ENCODE measurements around the gene WHRN.
A peak's percentile ranks its signal among the peaks of the same experiment; 100 is the strongest.

Gene WHRN

GRCh38 chr9:114505187-114506081 is at the start of gene WHRN:
WHRN (minus strand) TSS chr9:114505473; CDS start chr9:114504801, 672 bp downstream.
- Histone ChIP-seq H3K4me3 (ENCODE audit: low read length) (peak within 1 kb of the TSS; percentile 54), H3K27me3 (ENCODE audit: insufficient read depth, low read length) (peaks cover 5% of the 10 kb centered on the region), H3K36me3 (ENCODE audit: insufficient read depth, low read length) (no peaks in the 10 kb centered on the region), H2AFZ (ENCODE audit: low read depth, low read length) (peak within 1 kb of the TSS; percentile 70), H3K9me3 (ENCODE audit: low read length) (no peaks in the 10 kb centered on the region), H3K4me1 (ENCODE audit: insufficient read depth, low read length) (peaks cover 32% of the 10 kb centered on the region)

GRCh38 chr9:114553202-114553601 is 47.9 kb upstream of the WHRN start:
- Histone ChIP-seq H3K4me1 (ENCODE audit: insufficient read depth, low read length) (peaks cover 7% of the 10 kb centered on the region), H3K9me3 (ENCODE audit: low read length) (no peaks in the 10 kb centered on the region), H2AFZ (ENCODE audit: low read depth, low read length) (no peak overlapping the region), H3K27me3 (ENCODE audit: insufficient read depth, low read length) (no peaks in the 10 kb centered on the region), H3K36me3 (ENCODE audit: insufficient read depth, low read length) (no peaks in the 10 kb centered on the region), H3K4me3 (ENCODE audit: low read length) (no peak overlapping the region)

GRCh38 chr9:114552706-114553105 is 47.4 kb upstream of the WHRN start:
- Histone ChIP-seq H3K9me3 (ENCODE audit: low read length) (no peaks in the 10 kb centered on the region), H3K4me3 (ENCODE audit: low read length) (no peak overlapping the region), H3K27me3 (ENCODE audit: insufficient read depth, low read length) (no peaks in the 10 kb centered on the region), H3K36me3 (ENCODE audit: insufficient read depth, low read length) (no peaks in the 10 kb centered on the region), H3K4me1 (ENCODE audit: insufficient read depth, low read length) (peaks cover 4% of the 10 kb centered on the region), H2AFZ (ENCODE audit: low read depth, low read length) (no peak overlapping the region)

GRCh38 chr9:114551750-114552685 is 46.7 kb upstream of the WHRN start:
- no peaks in the 10 kb centered on the region for H3K36me3 ChIP-seq (ENCODE audit: insufficient read depth, low read length)
- H3K4me1 ChIP-seq (ENCODE audit: insufficient read depth, low read length), result peaks cover 4% of the 10 kb centered on the region
- H3K4me3 ChIP-seq (ENCODE audit: low read length), result no peak overlapping the region
- H3K9me3 ChIP-seq (ENCODE audit: low read length), result no peaks in the 10 kb centered on the region
- H3K27me3 ChIP-seq (ENCODE audit: insufficient read depth, low read length), result peaks cover 5% of the 10 kb centered on the region
- H2AFZ ChIP-seq (ENCODE audit: low read depth, low read length), result no peak overlapping the region

GRCh38 chr9:114549697-114550330 is 44.5 kb upstream of the WHRN start:
- Histone ChIP-seq H2AFZ (ENCODE audit: low read depth, low read length) (no peak overlapping the region), H3K4me3 (ENCODE audit: low read length) (no peak overlapping the region), H3K4me1 (ENCODE audit: insufficient read depth, low read length) (peaks cover 4% of the 10 kb centered on the region), H3K27me3 (ENCODE audit: insufficient read depth, low read length) (peaks cover 12% of the 10 kb centered on the region), H3K9me3 (ENCODE audit: low read length) (no peaks in the 10 kb centered on the region), H3K36me3 (ENCODE audit: insufficient read depth, low read length) (no peaks in the 10 kb centered on the region)

- H3K9me3 ChIP-seq (ENCODE audit: low read length), result no peaks in the 10 kb centered on the region
- H3K4me3 ChIP-seq (ENCODE audit: low read length), result no peak overlapping the region
- H3K27me3 ChIP-seq (ENCODE audit: insufficient read depth, low read length), result peaks cover 12% of the 10 kb centered on the region
- H3K36me3 ChIP-seq (ENCODE audit: insufficient read depth, low read length), result no peaks in the 10 kb centered on the region
- peaks cover 4% of the 10 kb centered on the region for H3K4me1 ChIP-seq (ENCODE audit: insufficient read depth, low read length)
- no peak overlapping the region for H2AFZ ChIP-seq (ENCODE audit: low read depth, low read length)
Measured at GRCh38 chr9:114546851-114547250, 41.6 kb upstream of the WHRN start.

- Histone ChIP-seq H2AFZ (ENCODE audit: low read depth, low read length) (no peak overlapping the region), H3K36me3 (ENCODE audit: insufficient read depth, low read length) (no peaks in the 10 kb centered on the region), H3K4me3 (ENCODE audit: low read length) (no peak overlapping the region), H3K9me3 (ENCODE audit: low read length) (no peaks in the 10 kb centered on the region), H3K27me3 (ENCODE audit: insufficient read depth, low read length) (peaks cover 12% of the 10 kb centered on the region), H3K4me1 (ENCODE audit: insufficient read depth, low read length) (peaks cover 4% of the 10 kb centered on the region)
Measured at GRCh38 chr9:114545055-114545454, 39.8 kb upstream of the WHRN start.

GRCh38 chr9:114539701-114540380 is 34.6 kb upstream of the WHRN start:
- Histone ChIP-seq H2AFZ (ENCODE audit: low read depth, low read length) (no peak overlapping the region), H3K9me3 (ENCODE audit: low read length) (no peaks in the 10 kb centered on the region), H3K4me1 (ENCODE audit: insufficient read depth, low read length) (no peaks in the 10 kb centered on the region), H3K4me3 (ENCODE audit: low read length) (no peak overlapping the region), H3K27me3 (ENCODE audit: insufficient read depth, low read length) (peaks cover 6% of the 10 kb centered on the region), H3K36me3 (ENCODE audit: insufficient read depth, low read length) (no peaks in the 10 kb centered on the region)

- no peak overlapping the region for H2AFZ ChIP-seq (ENCODE audit: low read depth, low read length)
- H3K4me1 ChIP-seq (ENCODE audit: insufficient read depth, low read length), result no peaks in the 10 kb centered on the region
- no peaks in the 10 kb centered on the region for H3K9me3 ChIP-seq (ENCODE audit: low read length)
- peaks cover 6% of the 10 kb centered on the region for H3K27me3 ChIP-seq (ENCODE audit: insufficient read depth, low read length)
- no peaks in the 10 kb centered on the region for H3K36me3 ChIP-seq (ENCODE audit: insufficient read depth, low read length)
- no peak overlapping the region for H3K4me3 ChIP-seq (ENCODE audit: low read length)
Measured at GRCh38 chr9:114538241-114538640, 33.0 kb upstream of the WHRN start.

GRCh38 chr9:114532561-114533237 is 27.4 kb upstream of the WHRN start:
- Histone ChIP-seq H3K36me3 (ENCODE audit: insufficient read depth, low read length) (no peaks in the 10 kb centered on the region), H3K9me3 (ENCODE audit: low read length) (no peaks in the 10 kb centered on the region), H3K4me1 (ENCODE audit: insufficient read depth, low read length) (no peaks in the 10 kb centered on the region), H3K4me3 (ENCODE audit: low read length) (no peak overlapping the region), H2AFZ (ENCODE audit: low read depth, low read length) (no peak overlapping the region), H3K27me3 (ENCODE audit: insufficient read depth, low read length) (peaks cover 11% of the 10 kb centered on the region)

- no peaks in the 10 kb centered on the region for H3K9me3 ChIP-seq (ENCODE audit: low read length)
- no peaks in the 10 kb centered on the region for H3K36me3 ChIP-seq (ENCODE audit: insufficient read depth, low read length)
- peaks cover 5% of the 10 kb centered on the region for H3K27me3 ChIP-seq (ENCODE audit: insufficient read depth, low read length)
- no peak overlapping the region for H3K4me3 ChIP-seq (ENCODE audit: low read length)
- H2AFZ ChIP-seq (ENCODE audit: low read depth, low read length), result no peak overlapping the region
- H3K4me1 ChIP-seq (ENCODE audit: insufficient read depth, low read length), result no peaks in the 10 kb centered on the region
Measured at GRCh38 chr9:114529285-114529684, 24.0 kb upstream of the WHRN start.

GRCh38 chr9:114526807-114527206 is 21.5 kb upstream of the WHRN start:
- Histone ChIP-seq H3K4me3 (ENCODE audit: low read length) (no peak overlapping the region), H3K4me1 (ENCODE audit: insufficient read depth, low read length) (peaks cover 6% of the 10 kb centered on the region), H3K27me3 (ENCODE audit: insufficient read depth, low read length) (peaks cover 5% of the 10 kb centered on the region), H3K36me3 (ENCODE audit: insufficient read depth, low read length) (no peaks in the 10 kb centered on the region), H3K9me3 (ENCODE audit: low read length) (no peaks in the 10 kb centered on the region), H2AFZ (ENCODE audit: low read depth, low read length) (no peak overlapping the region)

Measured in neuron (in vitro differentiated cells).